HepG2 (cell line): ENCODE results near the gene ZNRF4. TPM values are rescaled to one million over a fixed set of nuclear protein-coding genes. Genes with fewer than 3 reads are reported as not detected.

Experiments used
- ATAC-seq: fragments of 200-7000 bp; cut with Tn5 transposase; 3 replicates; pipeline ENCODE4 v1.9.1; 2020; ENCODE audit warnings: mild to moderate bottlenecking, moderate library complexity
- BruUV-seq: library from RNA; stranded (reverse); fragments of 400-500 nt; replicated peaks from 2 replicates; lab custom pipeline; 2021; lab: Mats Ljungman, UMichigan
- CTCF ChIA-PET: fragments of 300-600 bp; formaldehyde crosslinking; extraction: SDS; loops from one replicate; lab custom pipeline; 2021; ENCODE audit warnings: low total read pairs, inconsistent platforms, low intra/inter-chr PET ratio; lab: Yijun Ruan, JAX
- POLR2A ChIA-PET: fragments of 350-600 bp; sonication (Branson Sonifier 250); formaldehyde crosslinking; loops from one replicate; lab custom pipeline; 2020; ENCODE audit warnings: antibody characterized with exemption, inconsistent platforms; lab: Yijun Ruan, JAX
- DNase-seq: peaks from one replicate; pipeline ENCODE4 v3.0.0-alpha.2; 2015; ENCODE audit warnings: low spot score
- FAIRE-seq: peaks from 3 replicates; lab custom pipeline; 2011; peaks lifted over from hg19 to GRCh38; lab: Jason Lieb, UNC
- H2AFZ ChIP-seq: one replicate; pipeline ENCODE4 v1.6.1; 2011; ENCODE audit warnings: low read length, inconsistent platforms
- H3K27ac ChIP-seq: fragments of 300-600 bp; 3 replicates; pipeline ENCODE4 v1.8.0; 2011; ENCODE audit warnings: mixed run types, mild to moderate bottlenecking, mixed read lengths, low read length, inconsistent platforms; ENCODE audit not compliant: insufficient read depth; ENCODE audit errors: extremely low read length
- H3K27me3 ChIP-seq, 2 experiments: fragments of 200-600 bp in 1 of 2; 2 replicates in 1 of 2; 3 replicates in 1 of 2; pipeline versions ENCODE4 v1.6.0 to v1.8.0; 2011; ENCODE audit warnings: low read length in 2 of 2, mild to moderate bottlenecking in 2 of 2, moderate library complexity in 2 of 2, inconsistent platforms in 1 of 2; ENCODE audit not compliant: insufficient read depth in 2 of 2, control insufficient read depth in 1 of 2
- H3K36me3 ChIP-seq, 2 experiments: fragments of 200-600 bp in 1 of 2; replicated peaks in 1 of 2; 2 replicates in 1 of 2; 3 replicates in 1 of 2; pipeline versions ENCODE4 v1.5.1 to v1.8.0; 2011; ENCODE audit warnings: low read length in 2 of 2, inconsistent platforms in 1 of 2; ENCODE audit not compliant: insufficient read depth in 2 of 2, control insufficient read depth in 1 of 2
- H3K4me1 ChIP-seq: 2 replicates; pipeline ENCODE4 v1.5.1; 2012; ENCODE audit warnings: low read length, inconsistent platforms; ENCODE audit not compliant: insufficient read depth
- H3K4me2 ChIP-seq: 2 replicates; pipeline ENCODE4 v1.6.0; 2011; ENCODE audit warnings: low read depth, low read length, inconsistent platforms
- H3K4me3 ChIP-seq, 3 experiments: fragments of 200-600 bp in 1 of 3; sonication (generic), shearing (Covaris generic) in 1 of 3; replicated peaks in 1 of 3; 2 replicates each; pipeline ENCODE4 v1.5.1; 2011 to 2016; ENCODE audit warnings: low read length in 3 of 3, inconsistent platforms in 2 of 3, low read depth in 2 of 3, mild to moderate bottlenecking in 2 of 3, control low read depth in 1 of 3, mixed read lengths in 1 of 3; ENCODE audit not compliant: insufficient read depth in 1 of 3
- H3K79me2 ChIP-seq: one replicate; pipeline ENCODE4 v1.6.1; 2011; ENCODE audit warnings: low read length, inconsistent platforms; ENCODE audit not compliant: insufficient read depth
- H3K9ac ChIP-seq: 2 replicates; pipeline ENCODE4 v1.6.0; 2011; ENCODE audit warnings: mild to moderate bottlenecking, low read depth, low read length, inconsistent platforms; ENCODE audit not compliant: insufficient read depth
- H3K9me3 ChIP-seq: 2 replicates; pipeline ENCODE4 v1.5.1; 2012; ENCODE audit warnings: mild to moderate bottlenecking, low read length
- H4K20me1 ChIP-seq: 2 replicates; pipeline ENCODE4 v1.6.0; 2011; ENCODE audit warnings: inconsistent platforms, mild to moderate bottlenecking, low read length, moderate library complexity; ENCODE audit not compliant: insufficient read depth
- POLR2AphosphoS5 ChIP-seq: IDR thresholded peaks from 2 replicates; pipeline ENCODE4 v1.6.1; 2012; ENCODE audit warnings: low read depth, low read length
- TOE1 ChIP-seq: sonication (generic); formaldehyde crosslinking; IDR thresholded peaks from 2 replicates; pipeline ENCODE4 v1.4.0; 2020; ENCODE audit warnings: mild to moderate bottlenecking, missing genetic modification reagents
- ZHX2 ChIP-seq, 2 experiments: sonication (generic) in 1 of 2; formaldehyde crosslinking in 1 of 2; IDR thresholded peaks; 2 replicates each; pipeline versions ENCODE4 v1.6.1 to v1.9.0; 2014 to 2022; ENCODE audit warnings: antibody characterized with exemption in 1 of 2, borderline replicate concordance in 1 of 2, inconsistent platforms in 1 of 2, low read depth in 1 of 2, missing genetic modification reagents in 1 of 2
- ZNF317 ChIP-seq: sonication (generic); formaldehyde crosslinking; IDR thresholded peaks from 2 replicates; pipeline ENCODE4 v1.5.0; 2020; ENCODE audit warnings: mild to moderate bottlenecking, missing genetic modification reagents
- ZNF34 ChIP-seq: sonication (generic); formaldehyde crosslinking; IDR thresholded peaks from 2 replicates; pipeline ENCODE4 v1.4.0; 2020; ENCODE audit warnings: mild to moderate bottlenecking, missing genetic modification reagents, borderline replicate concordance
- ZNF672 ChIP-seq: sonication (generic); formaldehyde crosslinking; IDR thresholded peaks from 2 replicates; pipeline ENCODE4 v1.8.1; 2022; ENCODE audit warnings: missing genetic modification reagents
- WGBS: methylation state at CpG from one replicate; pipeline ENCODE4 v1.1.6; 2017; ENCODE audit warnings: low lambda C conversion rate; 5-methylcytosine and 5-hydroxymethylcytosine counted together
- in situ Hi-C: cut with HindIII; loops from 2 replicates; pipeline ENCODE4 v1.10.0; 2017; ENCODE audit warnings: low pct_unique_long_range_greater_than_20kb; ENCODE audit not compliant: extremely low pct_ligation_motif_present
- intact Hi-C: fragments of 100-400 bp; cut with micrococcal nuclease; formaldehyde crosslinking; loops from one replicate; pipeline ENCODE4 v1.10.0; 2022; ENCODE audit not compliant: unreplicated experiment
- polyA plus RNA-seq, 8 experiments: library from polyadenylated mRNA; depleted of rRNA in 3 of 8; stranded (reverse) in 7 of 8; unstranded in 1 of 8; fragments of >200 nt; fragmentation: Illumina TruSeq in 4 of 8; extraction: Trizol in 4 of 8; gene quantifications; 2 replicates each; pipeline versions ENCODE4 v1.2.1 to v1.2.3, GENCODE V29; 2011 to 2016; ENCODE audit warnings: low read depth in 4 of 8, missing spikeins in 1 of 8, mixed read lengths in 1 of 8; ENCODE audit not compliant: insufficient read depth in 1 of 8
- total RNA-seq, 5 experiments: library from RNA; depleted of rRNA; stranded (reverse); fragments of >200 nt; fragmentation: Illumina TruSeq; extraction: Trizol; gene quantifications; 2 replicates each; pipeline ENCODE4 v1.2.3, GENCODE V29; 2016; ENCODE audit warnings: low read depth in 1 of 5
- TF ChIP-seq, protein P1 (sequence below): sonication (generic); formaldehyde crosslinking; IDR thresholded peaks from 2 replicates; pipeline ENCODE4 v1.4.0; 2020; ENCODE audit warnings: low read depth, mild to moderate bottlenecking, missing genetic modification reagents
- TF ChIP-seq, protein P2 (sequence below): sonication (generic); formaldehyde crosslinking; IDR thresholded peaks from 2 replicates; pipeline ENCODE4 v1.5.1; 2020; ENCODE audit warnings: missing genetic modification reagents, mild to moderate bottlenecking, borderline replicate concordance

Gene ZNRF4
- total and polyA plus RNA-seq, 2 of the 13 experiments (the other 11 are each of a cell fraction or from before 2014, with no cell fraction given): not detected

- TF ChIP-seq ZHX2 (IDR thresholded peaks at IDR 0.05; ENCODE audit: low read depth): no peak
- TF ChIP-seq ZHX2 (CRISPR knock-in tag; IDR thresholded peaks at IDR 0.05; ENCODE audit: borderline replicate concordance): no peak
These were observed 22.5 kb upstream of the ZNRF4 start (continued) for GRCh38 chr19:5432687-5433086.

GRCh38 chr19:5434351-5434917 lies 20.8 kb upstream of the ZNRF4 start:
- DNase-seq (no peak), FAIRE-seq (no peak), ATAC-seq (no peak)
- WGBS: 1% methylated on average over 6 of the region's 6 CpGs
- Histone ChIP-seq H3K9ac (no peak overlapping the region), H3K27me3 (peaks cover 1 to 9% of the 10 kb centered on the region in 2 experiments; a peak in 1 of 5 replicates), H3K9me3 (no peaks in the 10 kb centered on the region), H3K4me3 (no peak overlapping the region), H3K4me2 (no peak overlapping the region), H3K79me2 (no peaks in the 10 kb centered on the region), H4K20me1 (no peaks in the 10 kb centered on the region), H3K36me3 (no peaks in the 10 kb centered on the region), H3K27ac (no peak overlapping the region), H2AFZ (no peak overlapping the region), H3K4me1 (peaks cover 18% of the 10 kb centered on the region)
- in situ Hi-C loops (no loop called here), intact Hi-C loops (no loop called here)
- POLR2A ChIA-PET: no interaction called here
- BruUV-seq: no TSS peak
- CTCF ChIA-PET: no interaction called here
- TF ChIP-seq ZNF672: no peak
- no peak for TF ChIP-seq ZNF317
- TF ChIP-seq, protein P1, sequence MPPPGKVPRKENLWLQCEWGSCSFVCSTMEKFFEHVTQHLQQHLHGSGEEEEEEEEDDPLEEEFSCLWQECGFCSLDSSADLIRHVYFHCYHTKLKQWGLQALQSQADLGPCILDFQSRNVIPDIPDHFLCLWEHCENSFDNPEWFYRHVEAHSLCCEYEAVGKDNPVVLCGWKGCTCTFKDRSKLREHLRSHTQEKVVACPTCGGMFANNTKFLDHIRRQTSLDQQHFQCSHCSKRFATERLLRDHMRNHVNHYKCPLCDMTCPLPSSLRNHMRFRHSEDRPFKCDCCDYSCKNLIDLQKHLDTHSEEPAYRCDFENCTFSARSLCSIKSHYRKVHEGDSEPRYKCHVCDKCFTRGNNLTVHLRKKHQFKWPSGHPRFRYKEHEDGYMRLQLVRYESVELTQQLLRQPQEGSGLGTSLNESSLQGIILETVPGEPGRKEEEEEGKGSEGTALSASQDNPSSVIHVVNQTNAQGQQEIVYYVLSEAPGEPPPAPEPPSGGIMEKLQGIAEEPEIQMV (CRISPR knock-in tag): no peak
- TF ChIP-seq, protein P2, sequence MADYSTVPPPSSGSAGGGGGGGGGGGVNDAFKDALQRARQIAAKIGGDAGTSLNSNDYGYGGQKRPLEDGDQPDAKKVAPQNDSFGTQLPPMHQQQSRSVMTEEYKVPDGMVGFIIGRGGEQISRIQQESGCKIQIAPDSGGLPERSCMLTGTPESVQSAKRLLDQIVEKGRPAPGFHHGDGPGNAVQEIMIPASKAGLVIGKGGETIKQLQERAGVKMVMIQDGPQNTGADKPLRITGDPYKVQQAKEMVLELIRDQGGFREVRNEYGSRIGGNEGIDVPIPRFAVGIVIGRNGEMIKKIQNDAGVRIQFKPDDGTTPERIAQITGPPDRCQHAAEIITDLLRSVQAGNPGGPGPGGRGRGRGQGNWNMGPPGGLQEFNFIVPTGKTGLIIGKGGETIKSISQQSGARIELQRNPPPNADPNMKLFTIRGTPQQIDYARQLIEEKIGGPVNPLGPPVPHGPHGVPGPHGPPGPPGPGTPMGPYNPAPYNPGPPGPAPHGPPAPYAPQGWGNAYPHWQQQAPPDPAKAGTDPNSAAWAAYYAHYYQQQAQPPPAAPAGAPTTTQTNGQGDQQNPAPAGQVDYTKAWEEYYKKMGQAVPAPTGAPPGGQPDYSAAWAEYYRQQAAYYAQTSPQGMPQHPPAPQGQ (CRISPR knock-in tag): no peak
- TF ChIP-seq TOE1 (CRISPR knock-in tag): no peak
- TF ChIP-seq POLR2AphosphoS5: no peak
- TF ChIP-seq ZNF34 (CRISPR knock-in tag): no peak
